ENCODE measurements around the gene TIMM29.

TIMM29 gene

DNA sequence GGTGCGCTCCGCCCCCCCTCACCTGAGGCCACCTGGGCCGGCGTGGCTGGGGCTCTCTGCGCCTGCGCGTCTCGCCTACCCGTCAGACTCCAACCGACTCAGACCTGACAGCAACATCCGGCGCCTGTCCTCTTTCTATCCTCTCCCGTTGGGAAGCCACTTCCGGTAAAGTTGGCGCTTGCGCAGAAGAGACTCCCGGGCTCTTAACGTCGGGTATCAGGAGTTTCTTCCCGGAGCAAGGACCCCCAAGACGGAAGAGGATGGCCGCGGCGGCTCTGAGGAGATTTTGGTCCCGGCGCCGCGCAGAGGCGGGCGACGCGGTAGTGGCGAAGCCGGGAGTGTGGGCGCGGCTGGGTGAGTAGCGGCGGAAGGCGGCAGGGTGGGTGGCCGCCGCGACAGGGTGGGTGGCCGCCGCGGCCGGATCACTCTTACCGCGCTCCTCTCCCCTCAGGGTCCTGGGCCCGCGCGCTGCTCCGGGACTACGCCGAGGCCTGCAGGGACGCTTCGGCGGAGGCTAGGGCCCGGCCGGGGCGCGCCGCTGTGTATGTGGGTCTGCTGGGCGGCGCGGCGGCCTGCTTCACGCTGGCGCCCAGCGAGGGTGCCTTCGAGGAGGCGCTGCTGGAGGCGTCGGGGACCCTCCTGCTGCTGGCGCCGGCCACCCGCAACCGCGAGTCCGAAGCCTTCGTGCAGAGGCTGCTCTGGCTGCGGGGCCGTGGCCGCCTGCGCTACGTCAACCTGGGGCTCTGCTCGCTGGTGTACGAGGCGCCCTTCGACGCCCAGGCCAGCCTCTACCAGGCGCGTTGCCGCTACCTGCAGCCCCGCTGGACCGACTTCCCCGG, at the start of gene TIMM29, which contains the start of gene YIPF2:
Gene TIMM29 (plus strand): TSS at position 249 of the 839 bp plus-strand sequence. CDS start 12 bp downstream, at position 261.
Gene YIPF2 (minus strand): TSS at position 77 of the 839 bp plus-strand sequence. CDS start 229 bp downstream, outside the sequence.
- peak; percentile 95 for DNase-seq

DNA sequence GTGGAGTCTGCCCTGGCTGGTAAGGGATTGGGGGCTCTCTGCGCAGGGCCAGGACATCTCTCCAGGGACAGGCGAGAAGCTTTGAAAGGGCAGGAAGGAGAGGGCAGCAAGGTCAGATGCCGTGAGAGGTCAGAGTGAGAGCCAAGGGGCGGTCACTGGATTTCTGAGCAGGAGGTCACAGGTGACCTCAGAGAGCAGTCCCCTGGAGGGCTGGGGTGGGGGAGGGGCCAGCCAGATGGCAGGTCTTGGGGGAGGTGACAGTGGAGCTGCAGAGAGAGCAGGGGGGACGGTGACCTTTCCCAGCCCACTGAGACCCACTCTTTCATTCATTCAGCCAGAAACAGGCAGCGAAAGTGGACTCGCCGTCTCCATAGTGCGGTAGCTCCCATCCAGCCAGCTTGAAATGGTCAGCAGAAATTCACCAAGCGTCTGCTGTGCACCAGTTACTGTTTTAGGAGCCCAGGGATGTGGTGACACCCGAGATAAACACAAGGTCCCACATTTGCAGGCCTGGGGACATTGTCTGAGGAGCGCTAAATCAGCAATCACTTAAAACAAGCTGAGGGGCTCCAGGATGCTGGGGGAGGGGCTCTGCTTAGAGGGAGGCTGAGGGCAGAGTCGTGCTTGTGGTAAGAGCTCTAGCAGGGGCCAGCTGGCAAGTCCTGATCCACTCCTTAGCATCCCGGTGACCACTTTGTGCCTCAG, 47.1 kb upstream of the TIMM29 start:
- no peak for DNase-seq

DNA sequence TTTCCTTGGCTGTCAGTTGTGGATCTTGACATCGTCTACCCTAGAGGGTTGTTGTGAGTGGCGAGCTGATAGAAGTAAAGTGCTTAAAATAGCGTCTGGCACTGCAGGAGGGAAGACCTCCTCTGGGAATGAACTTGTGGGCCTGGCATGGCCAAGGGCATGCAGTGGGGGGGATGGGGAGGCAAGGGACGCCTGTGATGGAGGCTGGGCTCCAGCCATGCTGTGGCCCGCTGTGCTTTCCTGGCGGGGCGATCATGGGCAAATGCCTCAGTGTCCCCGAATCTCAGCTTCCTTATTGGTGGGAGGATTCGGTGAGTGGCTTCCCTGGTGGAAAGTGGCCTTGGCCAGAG, 46.5 kb upstream of the TIMM29 start:
- DNase-seq: no peak

DNA sequence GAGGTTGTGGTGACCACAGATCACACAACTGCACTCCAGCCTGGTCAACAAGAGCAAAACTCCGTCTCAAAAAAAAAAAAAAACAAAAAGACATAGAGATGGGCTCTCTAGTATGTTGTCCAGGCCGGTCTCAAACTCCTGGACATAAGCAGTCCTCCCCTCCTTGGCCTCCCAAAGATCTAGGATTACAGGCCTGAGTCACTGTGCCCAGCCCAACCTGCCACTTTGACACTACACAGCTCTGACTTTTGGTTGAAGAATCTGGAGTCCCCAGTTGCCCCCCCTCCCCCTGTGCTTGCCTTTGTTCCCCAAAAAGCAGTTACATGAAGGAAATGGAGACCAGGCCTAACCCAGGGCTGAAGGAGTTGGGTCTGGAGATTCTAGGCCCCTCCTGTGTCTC, 44.3 kb upstream of the TIMM29 start:
- no peak for DNase-seq

DNA sequence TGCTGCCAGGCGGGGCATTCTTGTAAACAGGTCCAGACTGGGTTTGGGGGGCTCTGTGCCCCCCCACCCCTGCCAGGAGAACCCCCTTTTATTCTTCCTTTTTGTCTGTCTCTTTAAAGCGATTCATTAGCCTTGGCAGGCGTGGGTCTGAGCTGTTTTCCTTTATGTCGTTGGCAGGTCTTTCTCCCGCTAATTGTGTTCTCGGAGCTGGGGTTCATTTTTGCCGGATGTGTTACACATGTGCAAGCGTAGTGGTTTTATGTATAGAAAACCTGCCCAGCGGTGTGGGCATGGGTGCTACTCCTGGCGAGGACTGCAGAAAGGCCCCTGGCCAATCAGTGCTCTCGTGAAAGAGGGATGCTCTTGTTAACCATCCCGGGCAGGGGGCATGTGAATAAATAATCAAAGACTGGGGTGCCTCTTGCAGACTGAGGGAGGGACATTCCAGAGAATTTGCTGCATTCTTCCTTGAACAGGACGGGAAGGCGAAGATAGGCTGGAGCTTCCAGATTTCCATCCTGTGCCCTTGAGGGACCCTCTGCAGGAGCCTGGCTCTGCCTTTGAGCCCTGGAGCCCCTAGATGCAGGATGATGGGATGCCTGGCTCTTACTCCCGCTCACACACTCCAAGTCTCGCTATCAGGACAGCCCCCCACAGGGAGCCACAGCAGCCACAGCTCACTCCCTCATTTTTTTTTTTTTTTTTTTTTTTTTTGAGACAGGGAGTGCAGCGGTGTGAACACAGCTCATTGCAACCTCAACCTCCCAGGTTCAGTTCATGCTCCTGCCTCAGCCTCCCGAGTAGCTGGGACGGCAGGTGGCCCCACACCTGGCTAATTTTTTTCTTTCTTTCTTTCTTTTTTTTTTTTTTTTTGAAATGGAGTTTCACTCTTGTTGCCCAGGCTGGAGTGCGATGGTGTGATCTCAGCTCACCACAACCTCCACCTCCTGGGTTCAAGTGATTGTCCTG, 43.1 kb upstream of the TIMM29 start:
- DNase-seq: no peak

DNA sequence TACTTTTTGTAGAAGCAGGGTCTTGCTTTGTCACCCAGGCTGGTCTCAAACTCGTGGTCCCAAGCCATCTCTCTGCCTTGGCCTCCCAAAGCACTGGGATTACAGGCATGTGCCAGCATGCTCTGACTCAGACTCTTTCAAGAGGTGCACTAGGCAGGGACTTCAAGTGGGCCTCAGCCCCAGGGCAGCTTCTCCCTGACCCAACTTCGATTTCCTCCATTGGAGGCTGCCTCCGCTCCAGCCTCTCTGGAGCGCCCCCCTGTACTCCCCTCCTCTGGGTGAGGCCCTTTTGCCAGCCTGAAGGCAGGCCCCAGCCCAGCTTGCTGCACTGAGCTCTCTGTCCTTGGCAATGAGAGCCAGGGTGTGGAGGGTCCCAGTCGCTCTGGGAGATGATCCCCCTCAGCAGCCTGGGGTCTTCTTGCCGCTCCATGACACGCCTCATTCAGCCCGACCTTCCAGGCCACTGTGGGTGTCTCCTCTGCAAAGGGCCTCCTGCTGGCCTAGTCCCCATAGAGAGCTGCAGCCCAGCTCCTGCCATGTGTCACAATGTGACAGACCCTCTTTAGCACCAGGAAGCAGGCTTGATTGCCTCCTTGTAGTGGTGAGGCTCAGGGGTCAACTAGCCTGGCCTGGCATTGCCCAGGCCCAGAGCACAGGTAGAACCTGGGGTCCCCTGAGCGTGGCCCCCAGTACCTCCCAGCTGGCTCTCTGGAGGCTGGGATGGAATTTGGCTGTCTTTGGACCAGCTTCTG, 40.8 kb upstream of the TIMM29 start:
- no peak for DNase-seq

DNA sequence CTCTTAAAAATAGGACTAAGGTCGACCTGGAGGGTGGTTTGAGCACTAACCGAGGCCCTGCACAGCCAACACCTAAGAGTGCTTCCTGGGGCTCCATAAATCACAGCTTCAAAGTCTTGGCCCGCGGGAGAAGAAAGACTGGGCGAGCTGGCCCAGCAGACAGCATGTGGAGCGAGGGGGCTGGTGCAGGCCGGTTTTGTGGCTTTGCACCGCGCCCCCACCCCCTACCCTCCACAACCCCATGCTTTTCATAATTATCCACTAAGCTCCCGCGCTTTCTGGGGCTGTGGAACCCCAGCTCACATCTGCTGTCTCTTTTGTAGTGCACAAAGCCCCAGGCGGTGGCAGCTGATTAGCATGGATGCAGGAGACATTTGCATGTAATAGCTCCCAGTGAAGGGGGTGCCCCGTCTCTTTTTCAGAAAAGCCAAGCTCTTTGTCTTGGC, 40.2 kb upstream of the TIMM29 start:
- no peak for DNase-seq

DNA sequence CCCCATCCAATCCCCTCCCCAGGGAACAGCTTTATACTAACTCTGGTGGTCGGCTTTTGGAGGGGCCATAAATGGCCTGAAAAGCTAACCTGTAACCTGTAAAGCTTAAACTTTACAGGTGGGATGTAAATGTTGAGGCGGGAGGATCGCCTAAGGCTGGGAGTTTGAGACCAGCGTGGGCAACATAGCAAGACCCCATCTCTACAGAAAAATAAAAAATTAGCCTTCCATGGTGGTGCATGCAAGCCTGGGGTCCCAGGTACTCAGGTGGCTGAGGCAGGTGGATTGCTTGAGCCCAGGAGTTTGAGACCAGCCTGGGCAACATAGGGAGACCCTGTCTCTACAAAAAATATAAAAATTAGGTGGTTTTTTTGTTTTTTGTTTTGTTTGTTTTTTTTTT, 38.7 kb upstream of the TIMM29 start:
- no peak for DNase-seq

DNA sequence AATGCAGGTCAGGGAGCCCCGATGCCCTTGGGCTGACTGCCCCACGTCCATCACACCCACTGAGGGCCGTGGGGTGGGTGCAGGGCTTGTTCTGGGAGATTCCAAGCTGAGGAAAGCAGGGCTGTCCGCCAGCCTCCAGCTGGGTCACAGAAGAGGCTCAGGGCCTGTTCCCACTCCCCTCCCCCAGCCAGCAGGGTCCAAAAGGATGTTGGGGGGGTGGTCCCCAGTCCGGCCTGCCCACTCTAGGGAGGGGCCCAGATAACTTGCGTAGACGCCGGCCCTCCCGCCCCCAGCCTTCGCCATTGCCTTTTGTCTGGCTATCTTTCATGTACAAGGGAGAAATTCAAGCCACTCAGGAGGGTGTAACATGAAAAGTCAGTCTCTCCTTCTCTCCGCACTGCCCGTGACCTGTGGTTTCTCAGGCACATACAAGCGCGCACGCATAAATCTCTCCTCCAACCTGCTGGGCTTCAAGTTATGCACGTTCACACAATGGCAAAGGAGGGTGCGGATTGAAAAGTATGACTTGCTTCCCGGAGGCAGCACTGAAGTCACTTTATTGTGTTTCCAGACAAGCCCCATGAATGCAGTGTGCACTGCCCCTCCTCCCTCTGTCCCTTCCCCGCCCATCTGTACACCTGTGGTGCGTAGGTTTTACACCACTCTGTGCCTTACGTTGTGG, 37.1 kb upstream of the TIMM29 start:
- DNase-seq: no peak

DNA sequence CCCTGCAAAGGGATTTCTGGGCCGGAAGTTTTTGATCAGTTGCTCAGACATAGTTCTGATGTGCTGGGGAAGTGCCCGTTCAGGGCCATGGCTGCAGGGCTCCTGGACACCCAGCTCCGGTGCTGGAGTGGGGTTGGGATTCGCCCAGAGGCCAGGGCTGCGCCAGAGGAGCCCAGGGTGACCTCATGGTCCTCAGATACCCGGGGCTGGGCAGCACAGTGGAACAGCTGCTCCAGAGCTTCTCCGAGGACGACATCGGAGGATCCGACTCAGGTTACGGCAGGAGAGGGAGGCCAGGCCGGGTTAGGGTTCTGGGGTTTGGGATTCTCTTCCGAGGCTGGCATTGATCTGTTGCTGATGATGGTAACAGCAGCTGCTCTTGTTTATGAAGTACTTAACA, 36.4 kb upstream of the TIMM29 start:
- no peak for DNase-seq

DNA sequence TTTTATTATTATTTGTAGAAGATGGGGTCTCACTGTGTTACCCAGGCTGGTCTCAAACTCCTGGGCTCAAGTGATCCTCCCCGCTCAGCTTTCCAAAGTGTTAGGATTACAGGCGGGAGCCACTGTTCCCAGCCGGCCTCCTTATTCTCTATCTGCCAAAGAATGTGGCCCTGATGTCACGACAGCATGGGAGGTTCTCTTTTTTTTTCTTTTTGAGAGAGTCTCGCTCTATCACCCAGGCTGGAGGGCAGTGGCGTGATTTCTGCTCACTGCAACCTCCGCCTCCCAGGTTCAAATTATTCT, 33.7 kb upstream of the TIMM29 start:
- no peak for DNase-seq

DNA sequence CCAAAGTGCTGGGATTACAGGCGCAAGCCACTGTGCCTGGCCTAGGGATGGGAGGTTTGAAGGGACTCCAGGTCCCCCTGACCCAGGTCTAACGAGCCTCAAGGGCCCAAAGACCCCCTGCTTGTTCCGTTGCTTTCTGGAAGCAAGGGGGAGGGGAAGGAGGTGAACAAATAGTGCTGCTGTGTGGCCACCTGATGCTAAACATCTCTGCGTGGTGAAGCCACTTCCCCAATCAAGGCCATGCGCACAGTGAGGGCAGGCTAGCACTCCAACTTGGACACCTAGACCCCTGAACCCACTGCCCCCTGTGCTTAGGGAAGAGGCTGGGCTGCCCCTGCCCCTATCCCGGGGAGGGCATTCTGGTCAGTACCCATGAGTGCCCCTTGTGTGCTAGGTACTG, 33.2 kb upstream of the TIMM29 start:
- DNase-seq: no peak

DNA sequence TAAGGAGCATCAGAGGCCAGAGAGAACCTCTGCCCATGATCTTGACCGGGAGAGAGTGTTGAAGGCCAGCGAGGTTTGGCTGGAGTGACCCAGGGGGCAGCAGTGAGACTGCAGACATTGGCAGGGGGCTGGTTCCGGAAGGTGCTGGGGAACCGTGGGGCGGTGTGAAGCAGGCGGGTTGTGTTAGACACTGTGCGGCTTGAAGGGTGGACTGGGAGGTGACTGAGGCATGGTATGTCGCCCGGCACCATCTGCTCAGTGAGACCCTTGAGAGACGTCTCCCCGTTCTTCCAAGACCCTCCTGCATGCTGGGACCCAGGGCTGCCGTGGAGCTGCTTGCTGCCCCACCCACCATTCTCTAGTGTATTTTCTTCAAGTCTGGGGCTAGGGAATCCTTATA, 32.7 kb upstream of the TIMM29 start:
- DNase-seq: no peak

DNA sequence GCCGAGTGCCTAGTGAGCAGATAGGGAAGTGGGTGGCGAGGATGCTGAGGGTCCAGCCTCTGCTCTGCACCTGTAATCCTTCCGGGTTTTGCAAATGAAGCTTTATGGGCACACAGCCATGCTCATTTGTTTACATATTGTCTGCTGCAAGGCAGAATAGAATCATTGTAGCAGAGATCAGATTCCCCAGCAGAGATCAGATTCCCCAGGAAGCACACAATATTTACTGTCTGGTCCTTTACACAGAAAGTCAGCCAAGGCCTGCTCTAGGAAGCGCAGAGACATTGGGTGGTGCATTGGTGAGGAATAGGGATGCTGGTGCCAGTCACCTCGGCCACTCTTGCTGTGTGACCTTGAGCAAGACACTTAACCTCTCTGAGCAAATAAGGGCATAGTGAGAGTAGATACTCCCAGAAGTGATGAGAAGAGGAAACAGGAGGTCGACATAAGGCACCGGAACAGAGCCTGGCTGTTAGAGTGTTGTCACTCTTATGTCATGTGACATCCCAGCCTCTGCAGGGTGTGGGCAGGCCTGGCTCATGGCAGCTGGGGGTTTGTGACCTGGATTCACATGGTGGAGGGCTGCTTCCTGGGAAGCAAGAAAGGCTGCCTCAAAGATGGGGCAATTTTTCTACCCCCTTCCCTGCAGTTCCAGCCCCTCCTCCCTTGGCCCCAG, 31.6 kb upstream of the TIMM29 start:
- DNase-seq: no peak

DNA sequence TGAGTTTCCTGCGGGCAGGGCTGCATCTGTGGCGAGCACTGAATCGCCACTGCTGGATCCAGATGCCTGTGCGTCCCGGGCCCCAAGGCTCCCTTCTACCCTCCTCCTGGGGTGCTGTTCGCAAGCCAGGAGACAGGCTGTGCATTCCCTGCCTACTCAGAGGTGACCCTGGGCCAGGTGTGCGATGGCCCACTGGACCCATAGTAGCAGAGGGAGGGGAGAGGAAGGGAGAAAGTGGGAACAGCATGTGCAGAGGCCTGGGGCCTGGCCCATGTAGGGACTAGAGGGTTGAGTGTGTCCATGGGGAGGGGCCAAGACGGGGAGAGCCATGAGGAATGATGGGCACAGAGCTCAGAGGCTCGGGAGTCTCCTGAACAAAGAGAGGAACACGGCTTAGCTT, 30.0 kb upstream of the TIMM29 start:
- DNase-seq: no peak

DNA sequence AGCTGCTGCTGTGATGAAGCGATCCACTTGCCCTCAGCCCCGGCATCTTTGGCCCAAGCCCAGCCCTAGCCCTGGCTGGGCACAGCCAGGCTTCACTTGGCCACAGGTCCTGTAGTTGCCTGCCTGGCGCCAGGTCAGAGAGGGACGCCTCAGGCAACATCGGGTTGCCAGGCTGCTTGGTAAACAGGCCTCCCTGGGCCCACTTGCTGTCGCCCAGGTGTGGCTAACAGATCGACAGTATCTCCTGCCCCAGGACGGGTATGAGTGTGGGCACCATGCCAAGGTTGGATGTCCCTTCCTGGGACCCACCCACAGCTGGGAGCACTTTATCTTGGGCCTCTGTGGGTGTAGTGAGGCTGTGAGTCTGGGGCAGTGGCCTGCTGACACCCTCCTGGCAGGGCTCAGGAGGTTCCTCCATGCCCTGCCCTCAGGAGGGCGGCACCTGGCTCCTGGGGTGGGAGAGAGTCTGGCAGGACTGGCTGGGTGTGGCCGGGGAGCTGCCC, 29.4 kb upstream of the TIMM29 start:
- DNase-seq: no peak

DNA sequence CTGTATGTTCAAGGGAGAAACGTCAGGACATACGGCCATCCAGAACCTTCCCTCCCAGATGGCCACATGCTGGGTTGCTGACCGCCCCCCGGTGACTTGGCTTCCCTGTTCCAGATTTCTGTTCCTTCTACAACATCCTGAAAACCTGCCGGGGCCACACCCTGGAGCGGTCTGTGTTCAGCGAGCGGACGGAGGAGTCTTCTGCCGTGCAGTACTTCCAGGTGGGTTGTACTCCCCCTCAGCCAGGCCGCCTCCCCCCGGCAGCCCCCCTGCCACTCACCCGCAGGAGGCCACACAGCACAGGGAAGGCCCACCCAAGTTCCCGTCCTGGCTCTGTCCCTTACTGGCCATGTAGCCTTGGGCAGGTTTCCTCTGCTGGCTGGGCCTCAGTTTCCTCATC, 20.7 kb upstream of the TIMM29 start:
- DNase-seq: no peak

DNA sequence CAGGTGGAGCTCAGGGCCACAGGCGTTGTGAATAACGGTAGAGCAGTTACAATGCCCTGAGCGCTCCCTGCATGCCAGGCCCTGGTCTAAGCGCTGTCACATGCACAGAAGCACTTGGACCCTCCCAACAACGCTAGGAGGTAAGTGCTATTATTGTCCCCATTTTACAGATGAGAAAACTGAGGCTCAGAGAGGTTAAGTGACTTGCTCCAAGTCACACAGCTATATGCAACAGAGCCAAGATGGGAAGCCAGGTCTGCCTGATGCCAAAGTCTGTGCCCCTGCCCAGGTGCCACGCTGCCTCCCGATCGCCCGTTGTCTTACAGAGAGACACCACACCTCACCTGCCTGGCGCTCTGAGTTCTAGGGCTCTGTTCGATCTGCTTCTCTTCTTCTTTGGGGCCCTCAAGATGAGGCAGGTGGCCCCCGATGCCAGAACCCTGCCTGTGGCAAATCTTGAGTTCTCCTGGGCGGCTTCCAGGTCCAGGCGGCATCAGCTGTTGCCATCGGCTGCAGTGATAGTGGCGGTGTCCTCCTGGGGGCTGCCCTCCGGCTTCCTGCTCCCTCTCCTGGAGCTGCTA, 20.1 kb upstream of the TIMM29 start:
- no peak for DNase-seq

DNA sequence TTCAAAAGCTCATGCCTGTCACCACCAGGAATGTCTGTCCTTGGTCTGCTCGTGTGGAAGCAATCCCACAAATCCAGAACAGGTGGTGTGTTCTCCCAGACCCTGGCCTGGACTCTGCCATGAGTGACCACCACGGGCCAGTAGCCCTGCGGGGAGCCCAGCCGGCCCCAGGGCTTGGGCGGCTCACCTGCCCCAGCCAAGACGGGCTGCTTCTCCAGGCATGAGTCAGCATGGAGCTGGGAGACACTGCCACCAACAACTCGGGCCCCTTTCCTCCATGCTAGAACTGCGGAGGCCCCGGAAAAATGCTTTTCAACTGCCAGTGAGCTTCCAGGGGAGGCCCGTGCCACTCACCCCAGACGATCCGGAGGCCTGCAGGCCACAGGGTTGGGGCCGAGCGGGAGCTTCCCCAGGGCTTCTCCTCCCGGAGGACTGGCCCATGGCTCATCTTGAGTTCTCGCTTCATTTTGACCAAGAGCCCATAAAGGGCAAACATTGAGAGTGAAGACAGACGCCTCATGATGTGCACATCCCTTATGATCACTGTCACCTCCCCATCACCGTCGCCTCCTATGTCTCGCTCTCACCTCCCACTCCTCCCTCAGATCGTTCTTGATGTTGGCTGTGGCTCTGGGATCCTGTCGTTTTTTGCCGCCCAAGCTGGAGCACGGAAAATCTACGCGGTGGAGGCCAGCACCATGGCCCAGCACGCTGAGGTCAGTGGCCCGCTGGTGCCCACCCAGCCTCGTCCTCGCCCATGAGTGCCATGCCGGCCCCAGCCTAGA, 16.8 kb upstream of the TIMM29 start:
- no peak for DNase-seq

DNA sequence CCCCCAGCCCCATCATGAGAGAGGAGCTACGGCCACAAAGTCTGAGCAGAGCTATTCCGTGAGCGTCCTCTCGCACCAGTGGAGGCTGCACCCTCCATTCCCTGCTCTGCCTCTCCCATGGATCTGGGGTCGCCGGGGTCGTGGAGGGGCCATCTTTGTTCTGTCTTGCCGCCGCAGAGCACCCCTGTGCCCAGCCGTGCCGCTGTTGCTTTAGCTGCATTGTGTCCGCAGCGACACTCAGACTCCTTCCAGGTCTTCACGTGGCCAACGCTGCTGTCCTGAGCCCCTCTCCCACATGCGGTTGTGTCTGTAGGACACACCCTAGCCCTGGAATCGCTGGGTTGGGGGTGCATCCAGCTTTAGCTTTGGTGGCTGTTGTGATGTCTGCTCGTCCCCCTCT, 16.0 kb upstream of the TIMM29 start:
- no peak for DNase-seq

Data from activated naive CD4-positive, alpha-beta T cell treated with Interleukin-2 at 50 U/mL for 16 hours (primary cell).